DMS53 treated with DMSO at 0.1 percent for 48 hours (cell line): Measurements from ENCODE around the gene LITAFD.

Experiments
- DNase-seq: peaks from one replicate; lab custom pipeline; 2025; ENCODE audit not compliant: unreplicated experiment; lab: John Stamatoyannopoulos, UW

LITAFD gene

GRCh38 chr16:8919089-8919933, 37.2 kb downstream of the LITAFD start:
- no peak for DNase-seq

- no peak for DNase-seq
Measured at GRCh38 chr16:8919934-8920462, 37.8 kb downstream of the LITAFD start.

GRCh38 chr16:8920645-8921346, 38.6 kb downstream of the LITAFD start:
- DNase-seq, result no peak

GRCh38 chr16:8921347-8921984, 39.3 kb downstream of the LITAFD start:
- no peak for DNase-seq

- DNase-seq, result no peak
Measured at GRCh38 chr16:8923199-8923598, 41.0 kb downstream of the LITAFD start.

GRCh38 chr16:8924214-8924613, 42.1 kb downstream of the LITAFD start:
- DNase-seq, result no peak

DNA sequence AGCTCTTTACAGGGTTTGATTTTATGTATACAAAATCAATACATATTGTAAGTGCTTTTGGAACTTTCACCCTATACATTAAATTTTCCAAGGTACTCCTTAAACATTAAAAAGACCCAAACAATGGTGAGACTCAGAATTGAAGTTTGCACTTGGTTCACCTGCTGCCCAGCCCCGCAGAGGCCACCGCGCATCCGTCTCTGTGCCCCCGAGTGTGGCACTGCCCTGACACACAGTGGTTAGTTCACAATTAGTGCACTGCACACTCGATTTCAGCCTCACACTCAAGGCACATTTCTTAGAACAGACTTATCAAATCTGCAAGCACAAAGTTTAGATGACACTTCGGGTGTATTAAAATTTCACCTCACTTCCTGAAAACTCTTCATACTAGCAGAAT, 43.3 kb downstream of the LITAFD start:
- DNase-seq, result no peak

DNA sequence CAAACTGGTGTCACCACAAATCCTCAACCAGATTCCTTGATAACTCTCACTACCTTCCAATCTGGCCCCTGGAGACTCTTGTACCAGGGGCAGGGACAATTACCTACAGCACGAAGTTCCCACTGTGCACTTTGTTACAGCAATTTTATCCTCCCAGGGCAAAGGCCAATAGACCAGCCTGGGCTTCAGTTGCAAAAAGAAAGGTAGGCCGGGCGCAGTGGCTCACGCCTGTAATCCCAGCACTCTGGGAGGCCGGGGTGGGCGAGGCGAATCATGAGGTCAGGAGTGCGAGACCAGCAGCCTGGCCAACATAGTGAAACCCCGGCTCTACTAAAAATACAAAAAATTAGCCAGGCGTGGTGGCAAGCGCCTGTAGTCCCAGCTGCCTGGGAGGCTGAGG, 44.7 kb downstream of the LITAFD start:
- no peak for DNase-seq

- DNase-seq, result no peak
Measured at GRCh38 chr16:8928467-8928957, 46.4 kb downstream of the LITAFD start.

GRCh38 chr16:8929086-8929748, 47.1 kb downstream of the LITAFD start:
- no peak for DNase-seq

DNA sequence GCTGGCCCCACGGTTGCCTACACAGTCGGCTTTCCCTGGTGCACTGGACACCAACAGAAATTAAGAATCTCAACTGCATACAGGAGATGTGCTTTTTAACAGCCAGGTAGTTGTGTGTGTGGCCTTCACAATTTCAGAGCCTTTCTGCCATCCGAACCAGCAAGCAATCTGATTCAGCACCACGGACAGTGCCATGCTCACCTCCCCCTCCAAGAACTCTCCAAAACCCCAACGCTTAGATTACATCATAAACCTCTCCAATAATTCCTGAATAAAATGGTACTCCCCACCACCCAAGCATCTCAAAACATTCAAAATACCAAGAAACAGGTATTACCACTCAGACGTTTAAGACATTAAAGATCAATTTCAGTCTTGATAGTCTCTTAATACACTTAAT, 49.7 kb downstream of the LITAFD start:
- DNase-seq, result no peak

DNA sequence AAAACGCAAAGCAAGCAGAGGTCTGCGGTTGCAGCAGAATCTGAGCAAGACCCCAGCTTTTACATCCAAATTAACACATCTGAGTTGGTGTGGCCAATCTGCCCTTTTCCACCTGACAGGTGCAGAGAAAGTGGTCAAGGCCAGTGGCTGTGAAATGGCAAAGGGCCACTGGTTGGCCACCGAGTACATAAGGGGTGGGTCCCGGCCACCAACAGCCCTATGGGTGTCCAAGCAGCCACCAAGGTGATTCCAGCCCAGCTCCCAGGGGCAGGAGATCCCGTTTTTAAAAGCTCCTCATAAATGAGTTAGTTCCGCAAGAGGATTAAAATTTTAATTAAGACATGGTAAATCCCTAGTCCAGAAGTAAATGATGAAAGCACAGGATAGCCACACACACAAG, 52.5 kb downstream of the LITAFD start:
- no peak for DNase-seq
